Uterus (tissue), 4 donors: Measurements from ENCODE around the gene PDLIM7. TPM values are rescaled to one million over a fixed set of nuclear protein-coding genes. Genes with fewer than 3 reads are reported as not detected.

Source experiments
- DNase-seq, 2 donors: peaks; one replicate each; pipeline ENCODE4 v3.0.0-alpha.2; 2019 to 2020
- H3K27ac ChIP-seq, 2 donors: fragments of 200-600 bp; sonication (generic); 1 replicate in 1 of 2; 2 replicates in 1 of 2; pipeline ENCODE4 v1.5.1; 2016 to 2018
- H3K27me3 ChIP-seq, 2 donors: fragments of 200-600 bp; sonication (generic); one replicate each; pipeline ENCODE4 v1.5.1; 2018 to 2019; ENCODE audit warnings: control low read depth in 1 of 2
- H3K36me3 ChIP-seq, 2 donors: fragments of 200-600 bp; sonication (generic); one replicate each; pipeline ENCODE4 v1.5.1; 2019; ENCODE audit warnings: control low read depth in 1 of 2
- H3K4me1 ChIP-seq, 2 donors: fragments of 200-600 bp; sonication (generic); one replicate each; pipeline ENCODE4 v1.5.1; 2018 to 2019; ENCODE audit warnings: control low read depth in 1 of 2
- H3K4me3 ChIP-seq, 2 donors: fragments of 200-600 bp; sonication (generic); 1 replicate in 1 of 2; 2 replicates in 1 of 2; pipeline ENCODE4 v1.5.1; 2018 to 2019; ENCODE audit warnings: mild to moderate bottlenecking in 1 of 2
- H3K9me3 ChIP-seq, 2 donors: fragments of 200-600 bp; sonication (generic); one replicate each; pipeline ENCODE4 v1.5.1; 2019; ENCODE audit warnings: control low read depth in 1 of 2
- CTCF ChIP-seq, 4 experiments: fragments of 200-600 bp in 2 of 4; fragments of 450-650 bp in 2 of 4; sonication (generic) in 2 of 4; IDR thresholded peaks; one replicate each; pipeline ENCODE4 v1.5.1; 2016 to 2019; ENCODE audit warnings: antibody characterized with exemption in 4 of 4, mild to moderate bottlenecking in 2 of 4, moderate library complexity in 1 of 4
- POLR2A ChIP-seq, 2 donors: fragments of 450-650 bp; IDR thresholded peaks; one replicate each; pipeline ENCODE4 v1.6.1; 2016; ENCODE audit warnings: antibody characterized with exemption in 2 of 2, mild to moderate bottlenecking in 1 of 2, moderate library complexity in 1 of 2
- intact Hi-C: fragments of 100-400 bp; cut with DNase I; formaldehyde crosslinking; loops from one replicate; pipeline ENCODE4 v1.15.1; 2023; ENCODE audit warnings: low total_unique reads
- total RNA-seq, 4 donors: library from RNA; depleted of rRNA in 3 of 4; stranded (reverse); fragments of >200 nt in 3 of 4; gene quantifications; one replicate each; pipeline versions ENCODE4 v1.1.0 to v1.2.4, GENCODE V29; 2014 to 2023
- donor health status: DM: yes; HTN: yes; CAD: no.

Gene PDLIM7
- total RNA-seq, 4 donors from 2014 or later: 102 to 543 (median 193) TPM

- Histone ChIP-seq H3K36me3 (no peaks in the 10 kb centered on the region), H3K9me3 (no peaks in the 10 kb centered on the region), H3K27me3 (no peaks in the 10 kb centered on the region), H3K4me3 (no peak overlapping the region), H3K4me1 (peaks cover 0 to 17% of the 10 kb centered on the region in 2 donors), H3K27ac (no peak overlapping the region)
- no peak for DNase-seq
- TF ChIP-seq POLR2A (IDR thresholded peaks at IDR 0.05) (no peak), CTCF (IDR thresholded peaks at IDR 0.05) (no peak)
- intact Hi-C loops: no loop called here
Observed at GRCh38 chr5:177468329-177468684, 29.1 kb downstream of the PDLIM7 start.

- Histone ChIP-seq H3K36me3 (no peaks in the 10 kb centered on the region), H3K27me3 (no peaks in the 10 kb centered on the region), H3K9me3 (no peaks in the 10 kb centered on the region), H3K4me1 (peaks cover 0 to 14% of the 10 kb centered on the region in 2 donors), H3K4me3 (no peak overlapping the region), H3K27ac (no peak overlapping the region)
- DNase-seq: no peak
- no peak for TF ChIP-seq CTCF (IDR thresholded peaks at IDR 0.05)
- TF ChIP-seq POLR2A (IDR thresholded peaks at IDR 0.05): no peak
- intact Hi-C loops: no loop called here
Observed at GRCh38 chr5:177467436-177467835, 30.0 kb downstream of the PDLIM7 start.

GRCh38 chr5:177466861-177467260, 30.5 kb downstream of the PDLIM7 start:
- Histone ChIP-seq H3K4me1 (peaks cover 0 to 9% of the 10 kb centered on the region in 2 donors), H3K27me3 (no peaks in the 10 kb centered on the region), H3K27ac (no peak overlapping the region), H3K9me3 (no peaks in the 10 kb centered on the region), H3K4me3 (no peak overlapping the region), H3K36me3 (no peaks in the 10 kb centered on the region)
- TF ChIP-seq CTCF (IDR thresholded peaks at IDR 0.05): no peak
- no peak for TF ChIP-seq POLR2A (IDR thresholded peaks at IDR 0.05)
- intact Hi-C loops: no loop called here
- no peak for DNase-seq

GRCh38 chr5:177465044-177465443, 32.4 kb downstream of the PDLIM7 start:
- H3K27me3 ChIP-seq: no peaks in the 10 kb centered on the region
- no peak for DNase-seq
- intact Hi-C loops: no loop called here
- H3K4me1 ChIP-seq: no peaks in the 10 kb centered on the region
- H3K36me3 ChIP-seq: no peaks in the 10 kb centered on the region
- H3K4me3 ChIP-seq: no peak overlapping the region
- H3K27ac ChIP-seq: no peak overlapping the region
- TF ChIP-seq POLR2A (IDR thresholded peaks at IDR 0.05) (no peak), CTCF (IDR thresholded peaks at IDR 0.05) (no peak)
- H3K9me3 ChIP-seq: no peaks in the 10 kb centered on the region

- Histone ChIP-seq H3K27ac (peak overlapping the region; percentile 20 to 32), H3K27me3 (no peaks in the 10 kb centered on the region), H3K9me3 (no peaks in the 10 kb centered on the region), H3K4me3 (no peak overlapping the region), H3K4me1 (peaks cover 0 to 2% of the 10 kb centered on the region in 2 donors), H3K36me3 (no peaks in the 10 kb centered on the region)
- intact Hi-C loops: no loop called here
- TF ChIP-seq CTCF (IDR thresholded peaks at IDR 0.05) (no peak), POLR2A (IDR thresholded peaks at IDR 0.05) (no peak)
- DNase-seq: no peak
Observed at GRCh38 chr5:177462021-177462670, 35.3 kb downstream of the PDLIM7 start.
